Activated T-cell treated with anti-CD3 and anti-CD28 coated beads for 4 hours (primary cell): ENCODE measurements around the gene EPN3.

ENCODE experiments used
- DNase-seq: peaks from one replicate; pipeline ENCODE4 v3.0.0-alpha.2; 2020

The EPN3 gene

DNA sequence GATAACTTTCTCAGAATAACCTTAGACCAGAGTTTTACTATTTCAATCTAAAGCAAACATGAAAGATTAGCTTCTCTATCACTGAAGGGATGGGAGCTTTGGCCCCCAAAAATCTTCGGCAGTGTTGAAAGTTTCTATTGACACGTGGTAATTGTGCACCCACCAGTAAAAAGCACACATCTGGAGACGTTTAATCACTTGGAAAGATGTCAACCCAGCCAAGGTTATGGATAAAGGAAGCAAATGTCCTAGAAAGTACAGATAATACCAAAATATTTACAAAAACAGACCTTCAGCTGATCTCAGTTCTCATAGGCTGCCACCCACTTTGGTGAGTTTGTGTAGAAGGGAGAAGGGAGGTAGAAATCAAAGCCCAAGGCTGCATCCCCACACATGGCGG lies 19.0 kb upstream of the EPN3 start:
- DNase-seq, result no peak

DNA sequence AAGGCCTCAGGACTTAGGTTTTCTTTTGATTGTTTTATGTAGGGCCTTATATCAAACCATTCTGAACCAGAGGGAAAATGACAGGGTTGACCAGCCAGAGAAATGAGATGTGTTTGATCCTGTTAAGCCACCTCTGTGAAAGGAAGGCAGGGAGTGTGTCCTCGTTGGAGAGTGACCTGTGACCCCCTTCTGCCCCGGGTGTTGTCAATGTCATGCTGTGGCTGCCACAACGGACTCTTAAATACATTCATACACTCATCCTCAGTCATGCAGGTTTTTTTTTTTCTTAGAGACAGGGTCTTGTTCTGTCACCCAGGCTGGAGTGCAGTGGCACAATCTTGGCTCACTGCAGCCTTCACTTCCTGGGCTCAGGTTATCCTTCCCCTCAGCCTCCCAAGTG lies 18.1 kb upstream of the EPN3 start:
- no peak for DNase-seq

DNA sequence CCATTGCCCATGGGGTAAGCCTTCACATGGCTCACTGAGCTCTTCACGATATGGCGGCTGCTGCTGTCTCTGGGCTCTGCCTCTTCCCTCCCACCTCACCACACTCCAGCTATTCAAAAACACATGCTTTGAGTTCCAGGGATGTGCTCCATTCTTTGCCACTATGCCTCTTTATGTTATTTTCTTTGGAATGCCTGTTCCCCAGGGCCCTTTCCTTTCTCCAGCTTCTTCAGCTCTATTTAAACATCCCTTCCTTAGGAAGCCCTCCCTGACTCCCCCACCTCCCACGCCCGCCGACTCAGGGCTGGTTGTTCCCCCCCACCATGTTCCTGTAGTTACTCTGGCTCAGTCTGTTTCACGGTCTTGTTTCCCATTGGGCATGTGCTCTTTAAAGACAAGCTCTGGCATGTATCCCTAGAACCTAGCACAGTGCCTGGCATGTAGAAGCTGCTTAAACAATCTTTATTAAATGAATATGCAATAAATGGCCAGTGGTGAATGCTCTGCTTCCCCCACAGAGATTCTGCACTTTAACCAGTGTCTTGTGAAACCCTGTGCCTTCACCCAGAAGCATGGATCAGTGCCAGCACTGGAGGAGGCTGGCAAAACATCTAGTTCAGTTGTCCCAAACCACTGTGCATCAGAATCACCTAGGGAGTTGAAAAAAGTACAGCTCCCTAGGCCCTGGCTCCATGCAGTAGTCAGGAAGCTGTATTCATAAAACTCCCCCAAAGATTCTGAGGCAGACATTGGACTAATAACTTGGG lies 17.4 kb upstream of the EPN3 start:
- DNase-seq, result no peak

DNA sequence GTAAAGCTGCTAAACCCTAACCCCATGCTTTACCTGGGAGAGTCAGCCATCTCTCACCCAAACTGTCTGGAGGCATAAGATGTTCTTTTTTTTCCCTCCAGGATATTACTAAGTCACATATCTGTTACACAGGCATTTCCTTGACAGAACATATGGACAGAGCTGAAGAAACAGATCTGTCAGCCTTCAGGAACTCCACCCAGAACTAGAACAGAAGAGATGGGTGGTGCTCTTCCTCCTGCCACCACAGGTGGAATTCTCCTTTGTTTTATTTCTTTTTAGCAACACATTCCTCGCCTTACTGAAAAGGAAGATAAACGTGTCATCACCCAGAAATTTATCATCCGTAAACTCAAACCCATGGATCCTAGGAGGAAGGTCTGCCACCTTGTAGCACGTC lies 15.5 kb upstream of the EPN3 start:
- DNase-seq, result no peak

DNA sequence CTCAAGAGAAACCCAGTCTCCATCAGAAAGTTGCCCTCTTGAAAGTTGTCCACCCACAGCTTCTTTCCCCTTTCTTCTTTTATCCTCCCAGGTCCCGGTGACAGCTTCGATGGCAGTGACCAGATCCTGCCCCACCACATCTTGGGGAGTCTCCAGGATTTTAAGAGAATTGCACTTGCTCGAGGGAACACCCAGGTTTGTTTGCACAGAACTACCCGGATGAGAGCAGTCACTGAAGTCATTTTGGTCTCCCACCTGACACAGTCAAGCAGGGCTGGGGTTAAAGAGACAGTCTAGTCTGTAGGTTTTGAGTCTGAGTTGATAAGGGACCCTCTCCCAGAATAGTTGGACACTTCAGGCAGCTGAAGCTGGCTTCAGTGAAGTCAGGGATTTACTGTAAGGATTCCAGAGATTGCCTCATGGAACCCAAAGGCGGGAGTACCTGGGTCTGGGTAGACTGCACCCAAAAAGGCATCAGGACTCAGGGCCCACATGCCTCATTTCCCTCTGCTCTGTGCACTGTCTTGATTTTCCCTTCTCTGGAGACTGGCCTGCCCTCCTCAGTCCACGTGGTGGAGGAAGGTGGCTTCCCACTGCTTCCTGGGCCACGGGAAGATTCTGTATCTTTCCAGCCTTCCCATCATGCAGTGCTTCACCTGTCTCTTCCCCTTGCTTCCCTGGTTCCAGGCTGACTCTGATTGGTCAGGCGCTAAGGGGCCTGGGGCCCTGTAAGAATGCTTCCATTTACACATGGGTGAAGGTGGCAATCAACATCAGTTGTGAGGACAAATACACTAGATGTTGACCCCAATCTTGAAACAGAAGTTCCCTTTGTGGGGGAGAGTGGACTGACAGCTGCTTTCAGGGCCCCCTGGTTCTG lies 14.8 kb upstream of the EPN3 start:
- no peak for DNase-seq

DNA sequence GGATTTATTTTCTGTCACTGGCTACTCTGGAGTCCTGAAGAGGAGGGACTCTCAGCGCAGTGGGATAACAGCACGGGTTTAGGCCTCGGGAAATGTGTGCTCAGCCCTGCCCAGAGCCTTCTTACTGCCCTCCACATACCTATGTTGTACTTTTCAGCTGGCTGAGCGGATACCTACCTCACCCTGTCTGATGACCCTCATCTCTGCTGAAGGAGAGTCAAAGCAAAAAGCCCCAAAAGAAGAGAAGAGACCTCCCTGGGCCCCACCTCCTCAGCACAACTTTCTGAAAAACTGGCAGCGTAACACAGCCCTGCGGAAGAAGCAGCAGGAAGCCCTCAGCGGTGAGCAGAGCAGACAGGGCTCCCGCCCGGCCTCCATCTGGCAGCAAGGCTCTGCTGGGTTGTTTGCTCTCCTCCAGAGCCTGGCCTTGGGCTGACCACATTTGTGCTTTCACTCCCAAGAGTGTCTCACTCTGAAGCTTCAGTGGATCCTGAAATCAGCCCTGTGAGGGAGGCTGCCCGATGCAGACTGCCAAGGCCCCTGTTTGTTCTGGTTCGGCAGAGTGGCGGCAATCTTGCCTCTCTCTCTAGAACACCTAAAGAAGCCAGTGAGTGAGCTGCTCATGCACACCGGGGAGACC lies 14.0 kb upstream of the EPN3 start:
- DNase-seq, result no peak

DNA sequence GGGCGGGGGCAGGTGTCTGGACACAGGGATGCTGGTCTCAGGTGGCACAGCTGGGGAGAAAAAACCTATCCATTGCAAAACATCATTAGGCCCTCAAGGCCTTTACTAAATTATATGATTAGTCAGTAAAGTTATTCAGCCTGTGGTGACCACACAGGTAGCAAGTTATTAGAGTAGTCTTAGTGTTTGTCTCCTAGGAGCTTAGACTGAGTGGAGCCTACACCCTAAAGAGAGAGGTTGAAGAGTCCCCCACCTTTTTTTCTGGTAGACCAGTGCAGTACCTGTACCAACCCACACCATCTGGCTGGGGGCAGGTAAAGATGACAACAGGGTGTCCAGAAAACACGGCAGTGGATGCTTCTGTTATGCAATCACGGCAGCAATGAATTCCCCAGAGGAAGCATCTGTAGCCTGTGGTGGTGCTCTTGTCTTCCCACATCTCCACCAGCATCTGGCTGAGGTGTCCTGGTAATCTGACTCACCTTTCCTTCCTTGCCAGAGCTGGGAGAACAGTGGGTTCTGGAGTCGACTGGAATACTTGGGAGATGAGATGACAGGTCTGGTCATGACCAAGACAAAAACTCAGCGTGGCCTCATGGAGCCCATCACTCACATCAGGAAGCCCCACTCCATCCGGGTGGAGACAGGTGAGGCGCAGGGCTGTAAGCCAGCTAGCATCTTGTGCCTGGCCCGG lies 13.2 kb upstream of the EPN3 start:
- DNase-seq, result no peak

DNA sequence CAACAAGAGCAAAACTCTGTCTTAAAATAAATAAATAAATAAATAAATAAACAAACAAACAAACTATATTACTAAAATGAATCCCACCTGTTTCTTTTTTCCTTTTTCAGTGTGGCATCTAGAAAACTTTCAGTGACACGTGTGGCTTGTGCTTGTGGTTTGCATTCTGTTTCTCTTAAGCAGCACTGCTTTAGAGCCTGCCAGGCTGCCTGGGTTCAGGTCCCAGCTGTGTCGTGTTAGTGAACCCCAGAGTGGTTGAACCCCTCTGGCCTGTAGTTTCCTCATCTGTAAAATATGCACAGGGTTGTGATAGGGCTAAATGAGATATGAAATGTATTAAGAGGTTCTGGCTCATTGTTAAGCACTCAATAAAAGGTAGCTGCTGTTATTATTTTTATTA lies 12.1 kb upstream of the EPN3 start:
- no peak for DNase-seq

DNA sequence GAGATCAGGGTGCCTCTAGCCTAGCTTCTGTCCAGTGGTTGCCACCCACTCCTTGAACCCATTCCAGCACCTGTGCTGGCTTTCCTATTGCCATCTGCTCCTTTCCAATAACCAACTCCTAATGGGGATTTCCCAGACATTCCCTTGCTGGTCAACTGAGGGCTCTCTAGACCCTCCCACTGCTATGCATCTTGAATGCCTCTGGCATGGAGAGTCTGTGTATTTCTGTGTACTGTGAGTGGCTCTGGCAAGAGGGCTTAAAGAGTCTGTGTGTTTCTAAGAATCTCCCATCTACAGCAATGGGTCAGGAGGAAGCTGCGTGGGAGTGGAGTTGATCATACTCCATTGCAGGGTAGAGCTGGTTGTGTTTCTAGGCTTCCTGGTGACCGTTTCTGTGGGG lies 11.0 kb upstream of the EPN3 start:
- no peak for DNase-seq

DNA sequence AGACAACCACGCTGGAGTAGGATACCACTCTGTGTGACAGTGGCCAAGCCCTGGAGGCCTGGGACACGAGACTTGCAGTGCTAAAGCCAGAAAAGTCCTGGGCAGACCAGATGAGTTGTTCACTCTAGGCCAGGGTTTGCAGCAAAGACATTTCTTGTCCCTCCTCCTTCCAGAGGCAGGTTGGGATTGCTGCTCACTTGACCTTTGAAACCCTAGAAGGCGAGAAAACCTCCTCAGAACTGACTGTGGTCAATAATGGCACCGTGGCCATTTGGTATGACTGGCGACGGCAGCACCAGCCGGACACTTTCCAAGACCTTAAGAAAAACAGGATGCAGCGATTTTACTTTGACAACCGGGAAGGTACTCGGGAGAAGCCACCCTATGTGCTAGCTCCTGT lies 9.8 kb upstream of the EPN3 start:
- no peak for DNase-seq

DNA sequence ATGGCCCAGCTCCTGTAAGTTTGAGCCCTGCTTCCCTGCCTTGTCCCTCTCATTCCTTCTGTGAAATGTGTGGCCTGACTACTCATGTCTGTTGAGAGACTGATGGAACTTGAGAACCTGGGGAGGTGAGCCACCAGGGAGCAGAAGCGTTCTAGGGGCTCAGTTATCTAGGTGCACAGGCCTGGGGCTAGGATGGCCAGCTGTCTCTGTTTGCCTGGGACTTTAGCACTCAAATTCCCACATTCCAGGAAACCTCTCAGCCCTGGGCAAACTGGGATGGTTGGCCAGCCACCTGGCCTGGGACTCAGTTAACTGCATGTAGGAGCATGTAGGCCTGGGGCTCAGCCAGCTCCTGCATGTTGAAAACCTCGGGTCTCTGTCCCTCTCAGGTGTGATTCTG lies 9.3 kb upstream of the EPN3 start:
- DNase-seq, result no peak

DNA sequence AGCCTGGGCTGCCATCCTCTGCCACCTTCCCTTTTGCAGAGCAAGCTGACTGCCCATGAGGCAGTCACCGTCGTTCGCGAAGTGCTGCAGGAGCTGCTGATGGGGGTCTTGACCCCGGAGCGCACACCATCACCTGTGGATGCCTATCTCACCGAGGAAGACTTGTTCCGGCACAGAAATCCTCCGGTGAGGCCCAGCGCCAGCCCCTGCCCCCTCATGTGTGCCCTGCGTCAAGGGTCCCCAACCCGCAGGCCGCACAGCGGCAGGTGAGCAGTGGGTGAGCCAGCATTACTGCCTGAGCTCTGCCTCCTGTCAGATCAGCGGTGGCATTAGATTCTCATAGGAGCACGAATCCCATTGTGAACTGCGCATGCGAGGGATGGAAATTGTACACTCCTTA lies 7.7 kb upstream of the EPN3 start:
- DNase-seq, result no peak

DNA sequence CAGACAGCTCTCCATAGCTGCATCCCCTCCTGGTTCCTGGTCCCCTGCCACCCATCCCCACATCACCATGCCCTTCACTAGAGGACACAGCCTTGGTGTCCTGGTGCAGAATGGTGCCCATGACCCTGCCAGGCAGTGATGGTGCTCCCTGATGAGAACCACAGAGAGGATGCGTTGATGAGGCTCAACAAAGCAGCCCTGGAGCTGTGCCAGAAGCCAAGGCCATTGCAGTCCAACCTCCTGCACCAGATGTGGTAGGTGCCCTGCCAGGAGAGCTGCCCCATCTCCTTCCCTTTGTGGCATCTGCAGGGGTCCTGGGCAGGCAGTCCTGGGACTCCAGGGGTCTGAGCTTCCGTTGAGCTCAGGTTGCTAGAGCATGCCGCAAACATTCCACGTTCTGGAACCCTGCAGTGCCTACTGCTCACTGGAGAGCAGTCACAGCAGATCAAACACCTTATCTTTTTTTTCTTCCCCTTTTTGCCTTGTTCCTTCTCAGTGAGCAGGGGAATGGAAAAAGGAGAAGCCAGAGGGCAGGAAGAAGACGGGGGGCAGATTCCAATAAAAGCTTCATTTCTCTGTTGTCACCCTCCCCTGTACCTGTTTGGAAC lies 5.3 kb upstream of the EPN3 start:
- DNase-seq, result no peak

DNA sequence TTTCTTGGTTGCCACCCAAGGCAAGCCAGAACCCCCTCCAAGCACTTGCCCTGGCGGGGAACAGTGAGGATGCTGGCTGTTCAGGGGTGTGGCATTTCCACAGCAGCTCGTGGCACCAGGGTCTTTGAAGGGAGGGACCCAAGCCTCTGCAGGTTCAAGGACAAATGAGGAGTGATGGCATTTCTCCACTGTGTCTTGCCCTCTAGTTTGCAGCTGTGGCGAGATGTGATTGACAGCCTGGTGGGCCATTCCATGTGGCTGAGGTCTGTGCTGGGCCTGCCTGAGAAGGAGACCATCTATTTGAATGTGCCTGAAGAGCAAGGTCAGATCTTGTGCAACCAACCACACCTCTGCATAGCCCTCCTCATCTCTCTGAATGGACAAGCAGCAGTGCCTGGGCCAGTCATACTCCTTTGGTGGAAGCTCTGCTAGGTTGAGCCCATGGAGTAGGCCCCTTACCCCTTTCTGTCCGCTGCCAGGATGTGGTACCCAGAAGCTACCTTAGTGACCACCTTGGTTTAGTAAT lies 4.5 kb upstream of the EPN3 start:
- DNase-seq, result no peak

DNA sequence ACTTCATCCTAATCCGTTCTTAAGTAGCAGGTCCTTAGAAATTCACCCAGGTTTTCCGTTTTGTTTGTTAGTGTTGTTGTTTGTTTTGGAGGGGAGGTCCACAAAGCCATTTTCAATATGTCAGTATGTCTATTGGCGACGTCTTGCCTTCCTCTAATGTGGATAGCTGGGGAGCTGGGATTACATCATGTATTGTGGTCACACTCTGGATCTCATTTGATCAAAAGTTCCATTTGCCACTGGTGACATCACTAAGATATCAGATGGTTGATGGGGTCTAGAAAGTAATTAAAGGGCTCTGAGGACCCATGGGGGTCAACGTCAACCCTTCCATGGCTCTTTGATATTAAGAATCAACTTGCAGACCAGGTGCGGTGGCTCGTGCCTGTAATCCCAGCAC lies 2.7 kb upstream of the EPN3 start:
- DNase-seq, result no peak

DNA sequence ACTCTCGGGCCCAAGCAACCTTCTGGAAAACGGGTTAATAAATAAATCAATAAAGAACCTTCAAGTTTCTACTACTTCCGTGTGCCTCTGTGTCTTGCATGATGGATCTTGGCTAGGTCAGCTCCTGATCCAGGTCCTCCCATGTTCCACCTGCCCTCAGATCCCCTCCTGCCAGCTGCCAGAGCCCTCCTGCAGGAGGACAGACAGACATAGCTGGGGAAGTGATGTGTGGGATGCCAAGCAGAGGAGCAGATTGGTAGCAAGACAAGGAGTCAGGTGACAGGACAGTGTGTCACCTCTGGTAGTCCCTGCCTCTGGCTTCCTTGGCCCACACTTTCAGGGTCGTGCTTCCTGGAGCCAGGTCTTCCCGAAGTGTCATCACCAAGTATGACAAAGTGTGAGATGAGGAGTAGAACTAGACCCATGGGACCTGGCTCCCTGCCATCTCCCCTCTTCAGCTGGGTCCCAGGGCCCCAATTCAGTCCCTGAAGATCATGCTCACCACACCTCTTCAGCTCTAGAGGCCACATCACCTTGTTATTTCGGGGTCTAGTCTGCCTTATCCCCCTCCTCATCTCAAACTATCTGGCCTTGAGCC lies 1.0 kb upstream of the EPN3 start:
- no peak for DNase-seq

DNA sequence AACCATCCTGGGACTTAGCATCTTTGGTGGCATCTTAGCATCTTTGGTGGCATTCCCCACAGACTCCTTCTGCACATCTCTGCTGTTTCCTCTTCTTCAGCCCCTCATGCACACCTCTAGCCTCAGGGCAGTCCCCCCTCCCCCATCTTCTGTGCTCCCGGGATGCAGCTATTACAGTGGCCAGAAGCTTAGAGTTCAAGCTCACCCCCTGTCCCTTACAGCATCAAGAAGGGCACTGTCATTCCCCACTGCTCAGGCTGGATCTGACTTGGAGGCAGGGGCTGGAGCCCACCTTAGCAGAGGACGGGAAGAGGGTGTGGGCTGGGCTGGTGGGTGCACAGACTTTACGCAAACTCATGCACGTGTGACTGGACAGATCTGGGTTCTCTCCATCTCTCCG lies 650 bp downstream of the EPN3 start:
- no peak for DNase-seq

DNA sequence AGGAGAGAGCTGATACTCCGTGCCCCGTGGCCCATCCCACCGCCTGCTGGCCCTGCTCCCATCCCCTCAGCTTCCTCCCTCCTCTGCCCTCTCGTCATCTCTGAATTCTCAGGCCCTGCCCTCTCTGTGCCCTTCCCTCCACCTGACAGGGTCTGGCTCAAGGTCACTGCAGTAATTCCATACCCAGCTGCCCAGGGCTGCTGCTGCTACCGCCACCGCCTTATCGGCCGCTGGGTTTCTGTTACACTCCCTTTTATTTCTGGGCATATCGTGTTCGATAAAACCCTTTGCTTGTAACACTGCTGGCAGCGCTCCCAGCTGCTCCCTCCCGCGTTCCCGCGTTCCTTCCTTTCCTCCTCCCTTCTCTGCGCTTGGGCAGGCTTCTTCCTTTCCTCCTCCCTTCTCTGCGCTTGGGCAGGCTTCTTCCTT lies 1.2 kb downstream of the EPN3 start:
- DNase-seq, result no peak

DNA sequence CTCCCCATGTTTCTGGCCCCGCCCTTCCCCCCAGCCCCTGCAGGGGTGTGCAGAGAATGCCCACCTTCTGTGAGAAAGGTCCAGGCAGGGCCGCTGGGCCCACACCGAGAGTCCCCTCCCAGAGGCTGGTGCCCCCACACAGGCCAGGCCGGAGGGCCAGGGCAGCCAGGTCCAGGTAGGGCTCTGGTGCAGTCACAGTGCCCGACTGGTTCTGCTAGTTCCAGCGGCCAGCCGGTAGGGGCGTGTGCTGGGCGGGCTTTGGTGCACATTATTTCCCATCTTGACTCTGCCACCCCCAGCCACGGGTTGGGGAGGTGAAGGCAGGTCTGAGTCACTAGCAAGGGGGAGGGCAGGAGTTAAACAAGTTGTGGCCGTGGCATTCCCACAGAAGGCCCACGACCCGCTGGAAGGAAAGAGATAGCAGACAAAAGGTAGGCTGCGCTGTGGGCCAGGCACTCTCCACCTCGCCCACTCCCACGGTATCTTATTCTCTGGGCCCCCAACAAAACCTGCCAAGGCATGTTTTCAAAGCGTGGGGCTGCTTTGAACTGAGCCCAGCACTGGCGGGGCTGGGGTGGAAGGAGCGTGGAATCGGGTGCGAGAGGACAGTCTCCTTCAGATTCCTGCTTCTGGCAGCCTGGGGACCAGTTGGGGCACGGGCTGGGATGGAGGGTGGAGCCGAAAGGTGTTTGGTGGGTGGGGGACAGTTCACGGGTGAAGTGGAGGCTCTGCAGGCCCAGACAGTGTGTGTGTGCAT lies 1.9 kb downstream of the EPN3 start:
- peak; percentile 11 for DNase-seq

DNA sequence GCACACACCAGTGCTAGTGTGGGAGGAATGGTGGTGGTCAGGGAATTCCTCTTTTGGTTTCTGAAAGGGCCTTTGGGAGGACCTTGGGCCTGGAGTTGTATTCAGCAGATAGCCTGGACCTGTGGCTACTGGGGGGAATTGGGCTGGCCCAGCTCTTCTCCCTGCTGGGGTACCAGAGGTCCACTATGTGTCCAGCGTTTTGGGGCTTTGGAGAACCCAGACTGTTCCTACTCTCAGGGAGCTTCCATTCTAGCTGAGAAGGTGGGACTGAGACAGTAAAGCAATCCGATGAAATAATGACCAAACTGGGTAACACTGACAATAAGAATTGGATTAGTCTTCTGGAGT lies 2.4 kb downstream of the EPN3 start:
- no peak for DNase-seq

DNA sequence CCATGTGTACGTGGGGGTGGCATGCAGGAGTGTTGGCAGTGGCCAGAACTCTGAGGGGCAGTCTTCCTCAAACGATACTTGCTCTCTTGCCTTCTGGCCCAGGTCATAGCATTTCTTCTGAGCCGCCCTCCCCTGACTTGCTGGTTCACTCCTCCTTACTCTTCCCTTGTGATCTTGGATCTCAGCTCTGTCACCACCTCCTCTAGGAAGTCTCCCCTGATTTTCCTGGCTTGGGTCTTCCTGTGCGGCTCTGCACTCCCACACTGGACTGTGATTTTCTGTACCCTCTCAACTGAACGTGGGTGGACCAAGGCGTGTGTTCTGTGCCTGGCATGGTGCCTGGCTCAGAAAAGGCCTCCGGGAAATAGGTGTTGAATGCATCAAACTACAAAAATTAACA lies 2.9 kb downstream of the EPN3 start:
- DNase-seq, result no peak
